Activated T-helper 9 cell treated with anti-CD3 and anti-CD28 coated beads, Interleukin-2, amount 50 U/mL, for 16 hours (primary cell): ENCODE results near the gene SLC35B1.

ENCODE experiments used
- DNase-seq: peaks from one replicate; pipeline ENCODE4 v3.0.0-alpha.2; 2020; ENCODE audit warnings: low read depth

Gene SLC35B1

DNA sequence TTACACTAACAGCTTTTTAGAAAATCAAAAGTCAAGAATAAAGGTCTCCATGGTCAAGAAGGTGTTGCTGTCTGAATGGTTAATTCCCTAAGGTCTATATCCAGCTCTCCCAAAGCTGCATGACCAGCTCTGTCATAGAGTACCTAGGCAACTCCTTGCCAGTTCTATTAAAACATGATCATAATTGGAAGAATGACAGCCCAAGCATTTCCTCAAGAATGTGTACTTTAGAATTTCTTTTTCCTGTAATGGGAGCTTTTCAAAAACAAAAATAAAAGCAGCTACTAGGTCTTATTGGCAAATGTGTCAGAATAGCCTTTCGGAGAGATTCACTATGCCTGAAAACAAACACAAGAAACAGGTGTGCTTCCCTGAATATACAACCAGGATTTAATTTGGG is 37.8 kb downstream of the SLC35B1 start:
- no peak for DNase-seq

DNA sequence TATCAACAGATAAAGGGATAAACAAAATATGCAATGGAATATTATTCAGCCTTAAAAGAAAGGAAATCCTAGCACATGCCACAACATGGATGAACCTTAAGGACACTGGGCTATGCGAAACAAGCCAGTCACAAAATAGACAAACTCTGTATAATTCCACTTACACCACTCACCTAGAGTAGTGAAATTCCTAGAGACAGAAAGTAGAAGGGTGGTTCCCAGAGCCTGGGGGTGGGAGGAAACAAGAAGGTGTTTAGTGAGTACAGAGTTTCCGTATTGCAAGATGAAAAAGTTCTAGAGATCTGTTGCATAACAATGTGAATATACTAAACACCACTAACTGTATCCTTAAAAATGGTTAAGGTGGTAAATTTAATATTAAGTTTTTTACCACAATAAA is 39.9 kb downstream of the SLC35B1 start:
- DNase-seq: no peak

DNA sequence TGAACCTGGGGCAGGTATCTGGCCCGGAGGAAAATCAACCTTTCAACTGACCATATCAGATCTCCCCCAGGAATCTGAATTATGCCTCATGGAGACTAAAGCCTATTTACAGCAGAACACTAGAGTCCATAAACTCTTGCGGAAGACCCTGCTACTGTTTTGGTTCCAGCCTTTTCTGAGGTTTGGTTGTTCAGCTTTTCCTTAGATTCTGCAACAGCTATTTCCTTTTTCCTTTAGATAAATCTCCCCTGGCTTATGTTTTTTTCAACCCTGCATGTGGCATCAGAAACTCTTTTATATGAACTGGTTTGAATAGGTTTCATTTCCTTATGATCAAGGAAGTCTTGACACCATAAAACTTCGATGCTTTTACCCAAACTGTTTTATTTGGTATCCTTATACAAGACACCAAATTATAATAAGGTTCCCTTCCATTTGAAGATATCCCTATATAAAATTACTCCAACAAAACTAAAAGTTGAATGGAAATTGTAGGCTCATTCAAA is 43.0 kb downstream of the SLC35B1 start:
- no peak for DNase-seq

DNA sequence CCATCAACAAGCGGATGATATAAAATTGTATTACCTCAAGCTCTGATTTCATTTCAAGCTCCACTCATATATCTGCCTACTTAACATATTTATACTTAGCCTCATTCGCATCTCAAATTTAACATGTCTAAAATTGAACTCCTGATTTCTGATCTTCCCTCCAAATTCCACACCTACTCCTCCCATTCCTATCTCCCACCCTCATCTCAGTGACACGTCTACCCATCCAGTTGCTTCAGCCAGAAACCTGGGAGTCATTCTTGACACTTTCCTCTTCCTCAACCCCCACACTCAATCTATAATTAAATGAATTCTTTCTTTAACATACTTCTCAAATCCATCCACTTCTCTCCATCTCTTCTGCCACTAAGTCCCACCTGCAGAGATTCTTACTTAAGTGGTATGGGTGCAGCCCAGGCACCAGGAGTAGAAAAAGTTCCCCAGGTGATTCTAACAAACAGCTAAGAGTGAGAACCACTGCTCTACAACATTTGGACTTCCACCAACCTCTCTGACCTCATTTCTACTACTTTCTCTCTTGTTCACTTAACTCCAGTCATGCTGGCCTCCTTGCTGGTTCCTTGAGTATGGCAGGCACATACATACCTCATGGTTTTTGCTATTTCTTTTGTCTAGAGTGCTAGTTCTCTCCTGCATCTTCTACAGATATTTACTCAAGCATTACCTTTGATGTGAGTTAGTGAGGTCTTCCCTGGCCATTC is 47.9 kb downstream of the SLC35B1 start:
- no peak for DNase-seq

DNA sequence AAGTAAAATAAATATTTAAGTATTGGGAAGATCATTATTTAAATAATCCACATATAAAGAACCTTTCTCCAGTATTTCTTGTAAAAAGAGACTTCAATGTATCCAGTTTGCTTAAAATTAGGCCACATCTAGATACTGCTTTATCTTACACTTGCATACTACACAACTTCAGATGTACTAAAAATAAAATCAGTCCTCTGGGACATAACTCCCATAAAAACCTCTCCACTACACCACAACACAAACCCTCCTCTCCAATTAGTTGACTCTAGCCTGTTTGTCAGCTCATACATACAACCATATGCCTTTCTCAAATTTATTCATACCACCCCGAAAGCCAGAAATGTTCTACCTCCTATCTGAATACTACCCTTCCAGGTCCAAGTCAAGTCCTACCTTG is 51.5 kb downstream of the SLC35B1 start:
- no peak for DNase-seq
